ENCODE data around the gene RPS2.

- TF ChIP-seq TAF1 (IDR thresholded peaks at IDR 0.05; ENCODE audit: borderline replicate concordance, low read depth, low read length) = no peak
- no peak for TF ChIP-seq POLR2A (IDR thresholded peaks at IDR 0.05; ENCODE audit: low read depth, low read length)
These were observed 12.6 kb upstream of the RPS2 start for GRCh38 chr16:1976951-1977874.

All from GM12892 (cell line).